Stimulated activated CD4-positive, alpha-beta T cell treated with anti-CD3 and anti-CD28 coated beads, Interleukin-1b, Interleukin-23, amount 100 ng/mL, for 4 hours (primary cell): ENCODE data around the gene SLAMF9.
"Not testable (repeated sequence)": the region's sequence is repeated elsewhere in the genome, so short reads cannot be mapped to it uniquely, and the experiment has no call there.

ENCODE experiments used
- DNase-seq, 2 donors: peaks; one replicate each; pipeline ENCODE4 v3.0.0-alpha.2; 2020; ENCODE audit warnings: low read depth in 2 of 2

Gene SLAMF9

DNA sequence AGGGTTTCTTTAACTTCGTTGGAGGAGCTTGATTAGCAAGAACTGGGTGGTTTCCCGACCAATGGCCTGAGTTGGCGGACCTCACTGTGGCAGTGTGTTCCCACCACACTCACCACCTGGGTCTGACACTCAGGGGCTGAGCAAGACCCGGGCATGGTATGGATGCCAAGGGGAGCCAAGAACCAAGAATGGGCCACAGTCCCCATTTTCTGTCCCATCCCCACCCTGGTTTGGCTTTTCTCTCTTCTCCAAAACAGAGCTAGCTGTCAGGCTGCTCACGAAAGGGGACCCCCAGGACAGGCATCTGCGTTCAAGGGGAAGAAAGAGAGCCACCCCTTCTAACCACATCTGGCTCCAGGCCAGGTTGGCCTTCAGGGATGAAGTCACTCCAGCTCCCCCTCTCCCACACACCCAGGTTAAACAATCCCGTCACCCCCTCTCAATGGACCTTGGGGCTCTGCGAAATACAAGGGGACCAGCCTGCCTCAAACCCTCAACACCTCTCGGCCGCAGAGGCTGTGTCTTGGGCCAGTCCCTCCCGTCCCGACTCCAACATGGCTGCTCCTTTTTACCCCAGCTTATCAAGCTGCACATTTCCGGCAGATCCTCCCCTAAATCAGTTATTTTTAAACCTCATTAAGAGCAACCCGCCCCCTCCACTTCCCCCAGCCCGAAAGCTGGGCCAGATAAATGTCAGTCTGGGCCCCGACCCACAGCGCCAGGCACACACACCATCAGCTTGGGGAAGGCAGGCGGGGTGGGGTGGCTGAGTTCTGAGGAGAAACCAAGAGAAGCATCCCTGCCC lies 32.1 kb downstream of the SLAMF9 start:
- no peak for DNase-seq

DNA sequence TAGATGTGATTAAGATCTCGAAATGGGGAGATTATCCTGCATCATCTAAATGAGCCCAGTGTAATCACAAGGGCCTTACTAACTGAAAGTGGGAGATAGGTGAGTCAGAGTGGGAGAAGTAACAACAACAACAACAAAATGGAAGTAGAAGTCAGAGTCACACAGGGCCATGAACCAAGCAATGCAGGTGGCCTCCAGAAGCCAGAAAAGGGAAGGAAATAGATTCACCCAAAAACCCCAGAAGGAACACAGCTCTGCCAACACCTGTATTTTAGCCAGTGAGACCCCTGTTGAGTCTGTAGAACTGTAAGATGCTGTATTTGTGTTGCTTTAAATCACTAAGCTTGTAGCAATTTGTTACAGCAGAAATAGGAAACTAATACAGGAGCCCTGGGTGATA lies 32.8 kb downstream of the SLAMF9 start:
- no peak for DNase-seq

DNA sequence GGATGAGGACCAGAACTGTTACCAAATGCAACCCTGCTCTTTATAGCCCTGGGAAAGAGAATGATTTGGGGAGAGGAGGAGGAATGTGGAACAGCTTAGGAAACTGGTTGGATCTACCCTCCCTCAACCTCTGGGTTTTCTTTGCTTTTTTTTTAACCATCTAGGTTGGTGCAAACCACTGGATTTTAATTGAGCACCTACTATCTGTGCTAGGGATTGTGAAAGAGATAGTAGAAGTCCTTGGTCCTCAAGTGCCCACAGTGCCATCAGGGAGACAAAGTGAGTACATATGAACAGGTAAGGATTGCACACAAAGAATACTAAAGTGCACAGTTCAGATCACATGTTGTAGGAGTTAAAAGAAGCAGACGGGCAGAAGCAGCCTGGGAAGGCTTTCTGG lies 33.4 kb downstream of the SLAMF9 start:
- DNase-seq, result no peak

DNA sequence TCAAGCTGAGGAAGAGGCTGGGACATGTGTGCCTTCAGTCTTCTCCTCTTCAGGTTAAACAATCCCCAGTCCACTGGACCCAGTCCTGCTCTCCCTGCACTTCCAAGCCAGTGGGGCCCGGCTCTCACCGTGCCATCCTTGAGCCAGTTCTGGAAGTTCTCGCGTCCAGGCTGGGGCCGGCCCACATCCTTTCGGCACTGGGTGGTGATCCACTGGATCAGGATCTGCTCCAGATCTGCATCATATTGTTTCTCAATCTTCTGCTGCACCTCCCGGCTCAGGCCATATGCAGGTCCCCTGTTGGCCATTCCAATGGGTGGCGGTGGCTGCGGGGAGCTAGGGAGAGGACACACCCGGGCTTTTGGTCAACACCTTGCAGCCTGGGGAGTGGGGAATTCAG lies 33.8 kb downstream of the SLAMF9 start:
- DNase-seq, result no peak

DNA sequence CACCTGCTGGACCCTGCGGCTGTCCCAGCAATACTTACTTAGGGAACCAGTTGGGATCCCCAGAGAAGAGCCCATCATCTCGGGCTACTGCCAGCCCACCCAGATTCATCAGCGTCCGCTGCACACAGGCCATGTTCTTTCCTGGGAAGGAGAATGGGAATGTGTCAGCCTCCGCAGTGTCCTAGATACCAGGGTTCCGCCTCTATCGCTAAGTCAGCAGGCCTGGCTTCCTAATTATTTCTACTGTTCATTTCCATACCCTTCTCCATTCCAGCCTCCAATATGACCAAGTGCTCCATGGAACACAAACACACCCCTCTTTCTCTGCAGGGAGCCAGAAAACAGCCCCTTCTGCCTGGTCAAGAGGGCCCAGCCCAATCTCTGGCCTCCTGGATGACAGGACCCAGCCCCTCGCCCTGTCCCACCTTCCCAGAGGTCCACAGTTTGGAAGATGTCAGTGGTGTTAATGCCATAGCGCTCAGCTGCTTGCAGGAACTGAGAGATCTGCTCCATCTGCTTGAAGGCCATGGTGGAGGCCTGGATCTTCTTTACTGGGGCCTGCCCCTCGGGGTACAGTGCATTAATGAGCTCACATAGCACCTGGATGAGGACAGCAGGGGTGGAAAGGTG lies 34.7 kb downstream of the SLAMF9 start:
- no peak for DNase-seq

DNA sequence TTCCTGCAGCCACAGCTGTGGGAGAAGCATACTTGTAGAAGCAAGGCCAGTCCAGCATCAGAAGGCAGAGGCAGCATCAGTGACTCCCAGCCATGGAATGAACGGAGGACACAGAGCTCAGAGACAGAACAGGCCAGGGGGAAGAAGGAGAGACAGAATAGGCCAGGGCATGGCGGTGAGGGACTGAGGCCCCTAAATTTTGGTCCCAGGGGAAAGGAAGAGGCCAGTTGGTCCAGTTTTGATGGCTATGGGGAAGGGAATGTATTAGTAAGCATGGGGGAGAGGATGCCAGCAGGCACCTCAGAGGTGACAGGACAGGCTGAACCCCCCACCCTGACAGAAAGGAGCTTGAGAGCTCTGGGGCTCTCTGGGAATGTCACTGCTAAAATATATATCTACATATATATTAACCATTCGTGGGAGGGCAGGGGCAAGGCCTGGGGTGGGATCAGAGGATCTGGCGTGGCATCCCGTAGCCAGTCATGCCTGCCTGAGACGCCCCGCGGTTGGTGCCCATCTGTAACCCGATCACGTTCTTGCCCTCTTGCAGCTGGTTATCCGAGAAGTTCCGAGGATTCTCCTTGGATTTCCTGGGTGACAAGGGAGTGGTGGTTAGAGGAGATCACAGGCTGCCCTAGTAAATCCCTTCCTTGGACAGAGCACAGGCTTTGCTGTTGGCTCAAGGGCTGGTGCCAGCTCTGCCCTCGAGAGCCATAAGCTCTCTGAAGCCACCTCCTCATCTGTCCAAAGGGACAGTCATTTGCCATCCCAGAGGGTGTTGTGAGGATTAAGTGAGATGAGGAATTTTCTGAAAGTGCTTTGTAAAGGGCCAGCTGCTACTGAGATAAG lies 35.5 kb downstream of the SLAMF9 start:
- DNase-seq, result no peak

DNA sequence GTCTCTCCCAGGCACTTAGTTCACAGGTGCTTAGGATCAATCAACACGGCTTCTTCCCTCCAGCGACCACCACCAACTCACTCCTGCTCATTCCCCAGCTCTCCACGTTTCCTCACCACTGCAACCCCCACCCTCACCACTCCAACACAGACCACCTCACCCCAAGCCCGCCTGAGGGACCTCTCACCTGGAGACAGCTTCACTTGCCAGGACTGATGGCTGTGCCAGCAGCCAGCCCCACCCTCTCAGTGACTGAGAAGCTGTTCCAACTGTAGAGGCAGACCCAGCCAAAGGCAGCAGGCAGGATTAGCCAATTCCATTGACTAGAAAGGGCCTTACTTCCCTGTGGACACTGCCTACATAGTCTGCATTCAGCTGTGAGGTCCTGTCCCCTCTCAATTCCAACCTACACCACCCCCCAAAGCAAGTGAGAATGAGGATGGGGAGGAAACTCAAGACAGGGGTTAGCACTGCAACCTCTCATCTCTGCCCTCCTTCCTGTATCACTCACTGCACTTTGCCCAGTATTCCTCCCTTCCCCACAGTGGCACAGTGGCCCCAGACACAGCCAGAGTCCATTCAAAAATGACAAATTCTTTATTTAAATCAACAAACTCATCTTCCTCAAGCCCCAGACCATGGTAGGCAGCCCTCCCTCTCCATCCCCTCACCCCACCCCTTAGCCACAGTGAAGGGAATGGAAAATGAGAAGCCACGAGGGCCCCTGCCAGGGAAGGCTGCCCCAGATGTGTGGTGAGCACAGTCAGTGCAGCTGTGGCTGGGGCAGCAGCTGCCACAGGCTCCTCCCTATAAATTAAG lies 36.3 kb downstream of the SLAMF9 start:
- DNase-seq, result no peak

DNA sequence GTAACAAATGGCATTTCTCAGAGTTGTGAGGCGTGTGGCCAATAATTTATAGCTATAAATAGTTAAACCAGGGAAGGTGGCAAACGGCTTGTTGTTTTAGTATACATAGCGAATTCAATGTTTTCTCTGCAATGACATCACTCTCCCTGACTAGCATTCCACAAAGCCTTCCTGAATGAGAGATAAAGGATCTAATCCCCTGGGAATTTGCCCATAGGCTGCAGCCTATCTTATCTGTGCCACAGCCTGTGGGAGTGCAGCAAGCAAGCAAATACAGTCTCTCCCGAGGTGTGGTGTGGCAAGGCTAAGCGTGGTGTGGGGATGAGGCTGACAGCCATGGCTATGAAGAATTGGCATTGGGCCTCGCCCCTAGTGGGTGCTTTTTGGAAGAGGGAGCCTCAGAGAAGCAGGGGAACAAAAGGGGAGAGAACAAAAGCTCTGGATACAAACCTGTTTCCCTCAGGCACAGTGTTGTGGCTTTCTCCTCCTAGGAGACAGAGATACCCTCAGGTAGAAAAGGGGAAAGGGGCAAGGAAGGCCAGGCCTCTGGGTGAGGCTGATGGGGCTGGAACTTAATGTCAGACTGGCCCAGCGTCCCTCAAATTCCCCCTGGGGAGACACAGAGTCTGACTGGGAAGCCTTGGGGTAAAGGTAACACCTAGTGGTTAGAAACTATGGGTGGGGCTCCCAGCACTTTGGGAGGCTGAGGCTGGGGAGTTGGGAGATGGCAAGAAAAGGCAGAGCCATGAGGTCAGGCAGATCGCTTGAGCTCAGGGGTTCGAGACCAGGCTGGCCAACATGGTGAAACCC lies 37.6 kb downstream of the SLAMF9 start:
- no peak for DNase-seq

DNA sequence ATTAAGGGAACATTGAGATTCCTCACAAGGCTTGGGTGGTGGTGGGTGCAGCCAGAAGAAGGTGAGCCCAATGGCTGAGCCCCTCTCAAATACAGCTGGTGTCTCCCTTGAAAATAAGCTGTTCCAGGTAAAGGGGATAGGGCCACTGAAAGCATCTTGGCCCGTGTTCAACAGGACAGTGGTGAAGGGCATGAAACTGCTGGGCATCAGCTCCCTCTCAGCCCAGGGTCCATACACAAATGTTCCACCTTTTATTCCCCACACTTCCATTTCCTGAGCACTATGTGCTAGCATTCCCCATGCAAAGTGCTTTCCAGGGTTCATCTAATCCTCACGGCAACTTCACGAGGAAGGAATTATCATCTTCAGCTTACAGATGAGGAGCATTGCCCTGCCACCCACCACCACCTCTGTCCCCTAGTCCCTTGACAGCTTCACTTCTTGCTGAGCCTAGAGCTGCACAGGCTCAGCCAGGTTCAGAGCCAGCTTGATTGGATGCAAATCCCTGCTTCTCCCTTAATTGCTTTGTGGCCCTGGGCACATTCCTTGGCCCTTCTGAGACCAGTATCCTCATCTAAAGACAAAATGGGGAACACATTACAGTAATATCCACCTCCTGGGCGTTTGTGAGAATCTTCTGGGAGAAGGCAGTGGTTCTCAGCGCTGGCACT lies 38.3 kb downstream of the SLAMF9 start:
- DNase-seq, result no peak

DNA sequence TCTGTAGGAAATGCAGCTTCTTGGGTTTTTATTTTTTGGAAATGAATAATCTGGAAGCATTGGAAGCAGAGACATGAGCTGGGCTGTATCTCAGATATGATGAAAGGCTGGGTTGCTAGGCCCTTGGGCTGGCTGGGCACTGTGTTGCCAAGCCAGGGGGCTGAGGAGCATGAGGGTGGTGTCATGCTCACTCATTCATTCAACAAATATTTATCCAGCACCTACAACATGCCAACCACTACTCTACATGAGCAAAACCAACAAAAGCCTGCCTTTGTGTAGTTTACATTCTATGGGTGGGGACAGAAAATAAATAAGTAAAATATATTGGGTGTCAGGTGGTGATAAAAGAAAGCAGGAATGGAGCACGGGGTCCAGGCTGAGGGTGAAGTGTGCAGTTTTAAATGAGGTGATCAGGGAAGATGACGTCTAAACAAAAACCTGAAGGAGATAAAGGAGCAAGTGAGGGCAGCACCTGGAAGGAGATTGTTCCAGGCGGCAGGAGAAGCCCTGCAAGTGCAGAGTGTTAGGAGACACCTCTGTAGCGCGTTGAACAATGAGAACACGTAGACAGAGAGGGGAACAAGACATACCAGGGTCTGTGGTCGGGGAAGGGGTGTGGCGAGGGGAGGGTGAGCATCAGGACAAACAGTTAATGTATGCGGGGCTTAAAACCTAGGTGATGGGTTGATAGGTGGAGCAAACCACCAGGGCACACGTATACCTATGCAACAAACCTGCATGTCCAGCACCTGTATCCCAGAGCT lies 39.6 kb downstream of the SLAMF9 start:
- no peak for DNase-seq

DNA sequence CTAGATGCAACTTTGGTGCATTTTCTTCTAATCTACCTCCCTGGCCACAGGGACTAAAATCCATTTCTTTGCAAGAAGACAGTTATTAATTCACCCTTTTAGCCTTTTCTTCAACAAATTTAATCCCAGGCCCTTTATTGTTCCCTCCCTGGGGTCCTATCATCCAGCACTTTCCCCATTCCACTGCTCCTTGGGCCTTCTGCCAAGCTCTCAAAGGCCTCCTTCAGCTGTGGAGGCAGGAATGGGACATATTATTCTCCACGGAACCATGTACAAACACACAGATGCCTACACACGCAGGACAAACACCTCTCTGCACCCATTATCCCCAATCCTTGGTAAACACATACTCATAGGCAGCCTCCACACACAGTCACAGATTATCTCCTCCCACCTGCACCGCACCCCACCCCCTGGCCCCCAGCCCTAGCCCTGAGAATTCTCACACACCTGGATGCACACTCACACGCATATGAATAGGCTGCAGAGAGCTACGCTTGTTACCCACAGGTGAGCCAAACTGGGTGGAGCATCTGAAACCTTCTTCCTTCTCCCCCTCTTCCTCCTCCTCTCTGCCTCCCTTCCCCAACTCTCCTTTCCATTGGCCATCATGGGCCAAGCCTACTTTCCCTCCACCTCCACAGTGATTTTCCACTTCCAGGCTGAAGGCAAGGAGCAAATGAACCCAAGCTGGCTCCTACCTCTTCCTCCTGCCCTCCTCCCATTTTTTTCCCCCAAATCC lies 40.4 kb downstream of the SLAMF9 start:
- no peak for DNase-seq

DNA sequence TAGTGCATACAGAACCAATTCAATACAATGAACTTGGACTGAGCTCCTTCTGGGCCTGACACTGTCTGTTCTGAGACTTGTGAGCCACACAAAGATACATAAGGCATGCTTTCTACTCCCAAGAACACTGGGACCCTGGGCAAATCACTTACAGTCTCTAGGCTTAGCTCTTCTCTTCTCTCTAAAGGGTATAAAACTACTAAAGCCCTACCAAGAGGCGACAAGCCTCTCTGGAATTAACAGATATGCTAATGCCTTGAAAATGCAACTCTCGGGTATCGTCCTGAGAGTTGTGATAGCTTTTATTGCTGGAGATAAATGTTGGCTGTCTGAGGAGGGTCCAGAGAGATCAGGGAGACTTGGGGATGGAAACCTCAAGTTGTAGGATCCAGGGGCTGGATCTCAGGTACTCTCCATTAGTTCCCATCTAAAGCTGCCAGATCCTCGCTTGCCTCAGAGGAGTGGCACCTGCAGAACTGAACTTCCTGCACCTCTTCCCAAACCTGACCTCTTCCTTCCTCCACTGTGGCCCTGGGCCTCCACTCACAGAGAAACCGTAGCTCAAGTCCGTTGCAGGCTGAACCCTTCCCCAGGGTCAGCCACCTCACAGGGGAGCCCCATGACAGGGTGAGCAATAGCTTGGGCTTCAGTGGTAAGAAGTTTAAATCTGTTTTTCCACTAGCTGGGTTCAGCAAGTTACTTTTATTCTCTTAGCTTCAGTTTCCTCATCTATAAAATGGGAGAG lies 42.5 kb downstream of the SLAMF9 start:
- no peak for DNase-seq

DNA sequence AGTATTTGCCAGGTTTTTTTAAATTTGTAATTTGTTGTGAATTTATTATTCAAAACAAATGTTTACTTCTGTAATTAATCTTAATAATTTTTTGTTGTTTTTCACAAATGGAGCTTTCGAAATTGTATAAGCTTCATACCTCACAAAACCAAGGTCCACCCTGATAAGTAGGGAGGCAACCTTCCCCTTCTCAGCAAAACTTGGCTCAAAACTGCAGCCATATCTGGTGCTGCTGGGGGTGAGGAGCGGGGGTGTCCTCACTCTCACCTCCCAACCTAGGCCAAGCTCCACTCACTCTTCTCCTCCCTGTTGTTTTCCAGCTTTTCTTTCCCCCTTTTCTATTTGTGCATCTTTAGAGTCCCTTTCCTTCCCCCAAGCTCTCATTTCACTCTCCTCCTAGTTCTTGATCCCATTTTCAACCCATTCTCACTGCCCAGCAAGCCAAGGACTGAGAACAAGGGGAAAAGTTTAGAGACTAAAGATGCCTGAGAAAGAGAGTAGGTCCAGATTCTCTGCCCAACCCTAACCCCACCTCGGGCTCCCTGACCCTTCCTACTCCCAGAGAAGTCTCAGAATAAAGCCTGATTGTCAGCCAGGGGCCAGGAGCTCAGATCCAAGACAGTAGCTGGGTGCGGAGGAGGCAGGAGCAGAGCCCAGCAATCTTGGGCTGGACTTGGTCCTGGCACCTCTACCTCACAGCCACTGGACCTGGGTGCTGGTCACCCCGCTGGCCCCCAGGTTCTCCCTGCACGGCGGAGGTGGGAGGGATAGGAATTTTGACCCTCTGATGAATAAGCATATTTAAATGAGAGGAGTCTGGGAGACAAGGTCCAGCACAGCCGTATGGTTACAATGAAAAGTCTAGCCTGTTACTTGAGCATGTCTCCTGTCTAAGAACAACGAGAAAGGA lies 45.8 kb downstream of the SLAMF9 start:
- DNase-seq, result no peak

DNA sequence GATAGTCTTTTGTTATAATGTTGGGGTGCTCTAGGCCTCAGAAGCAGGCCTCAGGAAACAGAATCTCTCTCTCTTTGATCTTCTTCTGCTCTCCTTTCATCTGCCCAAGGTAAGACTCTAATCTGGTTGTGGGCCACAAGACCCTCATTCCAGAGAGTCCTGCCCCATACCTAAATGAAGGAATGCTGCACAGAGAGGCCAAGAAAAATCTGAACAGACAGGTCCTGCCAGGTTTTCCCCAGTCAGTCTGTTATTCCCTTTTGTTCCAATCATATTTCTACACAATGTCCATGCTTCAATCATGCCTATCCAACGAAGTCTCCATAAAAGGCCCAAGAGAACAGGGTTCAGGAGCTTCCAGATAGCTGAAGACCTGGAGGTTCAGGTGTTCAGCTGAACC lies 47.1 kb downstream of the SLAMF9 start:
- no peak for DNase-seq

DNA sequence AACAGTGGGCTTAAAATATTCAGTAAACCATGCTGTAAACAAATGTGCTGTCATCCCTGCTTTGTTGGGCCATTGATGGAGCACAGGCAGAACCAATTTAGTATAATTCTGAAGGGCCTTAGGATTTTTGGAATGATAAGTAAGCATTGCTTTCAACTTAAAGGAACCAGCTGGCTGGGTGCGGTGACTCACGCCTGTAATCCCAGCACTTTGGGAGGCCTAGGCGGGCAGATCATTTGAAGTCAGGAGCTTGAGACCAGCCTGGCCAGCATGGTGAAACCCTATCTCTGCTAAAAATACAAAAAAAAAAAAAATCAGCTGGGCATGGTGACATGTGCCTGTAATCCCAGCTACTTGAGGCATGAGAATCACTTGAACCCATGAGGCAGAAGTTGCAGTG lies 50.0 kb downstream of the SLAMF9 start:
- not testable (repeated sequence) for DNase-seq

DNA sequence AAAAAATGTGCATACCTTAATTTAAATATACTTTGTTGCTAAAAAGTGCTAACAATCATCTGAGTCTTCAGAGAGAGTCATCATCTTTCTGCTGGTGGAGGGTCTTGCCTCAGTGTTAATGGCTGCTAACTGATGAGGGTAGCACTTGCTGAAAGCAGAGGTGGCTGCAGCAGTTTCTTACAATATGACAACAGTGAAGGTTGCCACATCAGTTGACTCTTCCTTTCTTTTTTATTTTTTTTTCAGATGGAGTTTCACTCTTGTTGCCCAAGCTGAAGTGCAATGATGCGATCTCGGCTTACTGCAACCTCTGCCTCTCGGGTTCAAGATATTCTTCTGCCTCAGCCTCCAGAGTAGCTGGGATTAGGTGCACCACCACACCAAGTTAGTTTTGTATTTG lies 51.5 kb downstream of the SLAMF9 start:
- no peak for DNase-seq
